Lower leg skin (tissue), 4 donors: Measurements from ENCODE around the gene SH3BP1. TPM values are rescaled to one million over a fixed set of nuclear protein-coding genes. Genes with fewer than 3 reads are reported as not detected.
A peak's percentile ranks its signal among the peaks of the same experiment; 100 is the strongest.

Experiments
- DNase-seq, 2 donors: peaks; one replicate each; pipeline ENCODE4 v3.0.0-alpha.2; 2019; ENCODE audit warnings: low spot score in 2 of 2
- H3K4me3 ChIP-seq: fragments of 200-600 bp; sonication (generic); 2 replicates; pipeline ENCODE4 v1.5.1; 2017; ENCODE audit warnings: mild to moderate bottlenecking, low read depth; ENCODE audit not compliant: poor library complexity, severe bottlenecking
- CTCF ChIP-seq, 3 donors: fragments of 450-650 bp; IDR thresholded peaks; one replicate each; pipeline ENCODE4 v1.5.1; 2016; ENCODE audit warnings: antibody characterized with exemption in 3 of 3, mild to moderate bottlenecking in 3 of 3, moderate library complexity in 2 of 3
- POLR2A ChIP-seq, 2 donors: fragments of 450-650 bp; IDR thresholded peaks; one replicate each; pipeline ENCODE4 v1.6.1; 2016 to 2017; ENCODE audit warnings: antibody characterized with exemption in 2 of 2, mild to moderate bottlenecking in 1 of 2, moderate library complexity in 1 of 2
- WGBS, 2 donors: methylation state at CpG; one replicate each; pipeline ENCODE4 v1.1.5; 2018; 5-methylcytosine and 5-hydroxymethylcytosine counted together
- intact Hi-C: fragments of 100-400 bp; cut with DNase I; formaldehyde crosslinking; loops from one replicate; pipeline ENCODE4 v1.15.0; 2023; ENCODE audit warnings: low total_unique reads
- total RNA-seq, 4 donors: library from RNA; depleted of rRNA; stranded (reverse); fragments of >200 nt; gene quantifications; one replicate each; pipeline ENCODE4 v1.1.0, GENCODE V29; 2016

The SH3BP1 gene
- total RNA-seq, 4 donors from 2014 or later: 29.1 to 83.3 (median 60.3) TPM

- no peak for TF ChIP-seq CTCF (IDR thresholded peaks at IDR 0.05)
- DNase-seq: no peak
- intact Hi-C loops: no loop called here
- 87 to 88% methylated on average over 7 of the region's 7 CpGs for whole genome bisulfite sequencing, 2 donors
- no peak overlapping the region for H3K4me3 ChIP-seq
These were observed 19.5 kb upstream of the SH3BP1 start for GRCh38 chr22:37619991-37620390.

DNA sequence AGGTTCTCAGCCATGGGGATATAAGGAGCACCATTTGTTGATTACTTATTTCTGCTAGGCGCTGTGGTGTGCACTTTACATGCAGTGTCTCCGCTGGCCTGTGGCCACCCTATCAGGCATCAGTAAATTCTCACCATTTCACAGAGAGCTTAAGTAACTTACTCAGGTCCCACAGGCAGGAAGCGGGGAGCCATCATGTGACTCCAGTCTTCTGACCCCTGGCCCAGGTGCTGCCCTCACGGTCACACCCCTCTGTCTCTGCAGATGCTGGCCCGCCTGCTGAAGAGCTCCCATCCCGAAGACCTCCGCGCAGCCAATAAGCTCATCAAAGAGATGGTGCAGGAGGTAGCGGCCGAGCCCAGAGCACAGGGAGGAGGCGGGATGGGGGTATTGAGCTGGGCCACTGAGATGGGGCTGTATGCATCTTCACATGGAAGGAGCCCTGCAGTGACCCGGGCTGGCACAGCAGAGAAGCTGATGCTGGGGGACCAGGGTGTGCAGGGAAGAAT, 18.1 kb upstream of the SH3BP1 start:
- TF ChIP-seq POLR2A (IDR thresholded peaks at IDR 0.05) (no peak), CTCF (IDR thresholded peaks at IDR 0.05) (no peak)
- intact Hi-C loops: no loop called here
- 89 to 95% methylated on average over 12 of the region's 12 CpGs for WGBS, 2 donors
- no peak overlapping the region for H3K4me3 ChIP-seq
- no peak for DNase-seq

GRCh38 chr22:37623075-37624016, 16.1 kb upstream of the SH3BP1 start:
- H3K4me3 ChIP-seq: no peak overlapping the region
- peak in 1 of 2 donors; percentile 94 for DNase-seq
- TF ChIP-seq POLR2A (IDR thresholded peaks at IDR 0.05) (no peak), CTCF (IDR thresholded peaks at IDR 0.05) (no peak)
- WGBS, 2 donors: 46 to 54% methylated on average over 20 to 21 of the region's 22 CpGs
- intact Hi-C loops: no loop called here

- intact Hi-C loops: no loop called here
- peak in 1 of 2 donors; percentile 87 for DNase-seq
- WGBS, 2 donors: 31 to 60% methylated on average over 5 to 6 of the region's 6 CpGs
- TF ChIP-seq CTCF (IDR thresholded peaks at IDR 0.05): no peak
- no peak for TF ChIP-seq POLR2A (IDR thresholded peaks at IDR 0.05)
- no peak overlapping the region for H3K4me3 ChIP-seq
These were observed 15.5 kb upstream of the SH3BP1 start for GRCh38 chr22:37624017-37624365.

DNA sequence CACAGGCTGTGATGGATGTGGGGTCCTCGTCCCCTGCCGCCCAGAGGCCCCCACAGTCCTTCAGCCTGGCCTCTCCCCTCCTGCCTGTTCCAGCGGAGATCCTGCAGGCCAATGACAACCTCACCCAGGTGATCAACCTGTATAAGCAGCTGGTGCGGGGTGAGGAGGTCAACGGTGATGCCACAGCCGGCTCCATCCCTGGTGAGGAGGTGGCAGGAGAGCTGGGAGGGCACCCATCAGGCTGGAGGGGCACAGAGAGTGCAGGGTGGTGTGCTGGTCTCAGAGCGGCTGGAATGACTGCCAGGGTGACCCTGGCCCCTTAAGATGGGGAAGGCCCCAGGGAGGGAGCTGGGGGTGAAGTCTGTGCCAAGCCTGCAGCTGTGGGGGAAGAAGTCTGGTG, 14.6 kb upstream of the SH3BP1 start:
- 89 to 92% methylated on average over 7 of the region's 7 CpGs for WGBS, 2 donors
- TF ChIP-seq CTCF (IDR thresholded peaks at IDR 0.05): no peak
- TF ChIP-seq POLR2A (IDR thresholded peaks at IDR 0.05): no peak

More for the DNA sequence above, 14.6 kb upstream of the SH3BP1 start:
- intact Hi-C loops: no loop called here
- no peak for DNase-seq
- no peak overlapping the region for H3K4me3 ChIP-seq
